GM23248 (cell line): ENCODE measurements around the gene CTIF. TPM values are rescaled to one million over a fixed set of nuclear protein-coding genes. Genes with fewer than 3 reads are reported as not detected.

Experiments
- DNase-seq: peaks from one replicate; pipeline ENCODE4 v3.0.0-alpha.2; 2015
- H2AFZ ChIP-seq: fragments of 200-600 bp; sonication (generic); 2 replicates; pipeline ENCODE4 v1.6.1; 2016; ENCODE audit warnings: antibody characterized with exemption
- H3F3A ChIP-seq: fragments of 200-600 bp; sonication (generic); 2 replicates; pipeline ENCODE4 v1.6.1; 2016; ENCODE audit warnings: mild to moderate bottlenecking, antibody characterized with exemption, mixed run types; ENCODE audit not compliant: insufficient read depth
- H3K27ac ChIP-seq: fragments of 200-600 bp; sonication (generic); 2 replicates; pipeline ENCODE4 v1.5.1; 2016; ENCODE audit warnings: mild to moderate bottlenecking
- H3K27me3 ChIP-seq: fragments of 200-600 bp; sonication (generic); replicated peaks from 2 replicates; pipeline ENCODE4 v1.6.1; 2016; ENCODE audit warnings: mild to moderate bottlenecking; ENCODE audit not compliant: insufficient read depth
- H3K36me3 ChIP-seq: fragments of 200-600 bp; sonication (generic); 2 replicates; pipeline ENCODE4 v1.6.1; 2016; ENCODE audit warnings: low read depth, mild to moderate bottlenecking
- H3K4me1 ChIP-seq: fragments of 200-600 bp; sonication (generic); 2 replicates; pipeline ENCODE4 v1.6.1; 2016; ENCODE audit warnings: mild to moderate bottlenecking; ENCODE audit not compliant: insufficient read depth
- H3K4me2 ChIP-seq: fragments of 200-600 bp; sonication (generic); one replicate; pipeline ENCODE4 v1.6.1; 2016; ENCODE audit warnings: mild to moderate bottlenecking; ENCODE audit not compliant: unreplicated experiment
- H3K4me3 ChIP-seq: fragments of 200-600 bp; sonication (generic); 2 replicates; pipeline ENCODE4 v1.5.1; 2016; ENCODE audit warnings: mild to moderate bottlenecking
- H3K79me2 ChIP-seq: fragments of 200-600 bp; sonication (generic); 2 replicates; pipeline ENCODE4 v1.6.1; 2016; ENCODE audit warnings: mild to moderate bottlenecking; ENCODE audit not compliant: insufficient read depth
- H3K9ac ChIP-seq: fragments of 200-600 bp; sonication (generic); 2 replicates; pipeline ENCODE4 v1.6.1; 2016; ENCODE audit warnings: mild to moderate bottlenecking
- H3K9me2 ChIP-seq: fragments of 200-600 bp; sonication (generic); 2 replicates; pipeline ENCODE4 v1.6.1; 2016; ENCODE audit warnings: mixed run types, mild to moderate bottlenecking, moderate library complexity; ENCODE audit not compliant: insufficient read depth
- H3K9me3 ChIP-seq: fragments of 200-600 bp; sonication (generic); one replicate; pipeline ENCODE4 v1.6.1; 2017; ENCODE audit warnings: low read depth
- H4K20me1 ChIP-seq: fragments of 200-600 bp; sonication (generic); 2 replicates; pipeline ENCODE4 v1.6.0; 2016; ENCODE audit not compliant: insufficient read depth
- EZH2 ChIP-seq: fragments of 200-600 bp; sonication (generic); IDR thresholded peaks from 2 replicates; pipeline ENCODE4 v1.6.1; 2018; ENCODE audit warnings: antibody characterized with exemption, mild to moderate bottlenecking; ENCODE audit not compliant: insufficient read depth, poor library complexity, severe bottlenecking
- EZH2phosphoT487 ChIP-seq: fragments of 200-600 bp; sonication (generic); IDR thresholded peaks from 2 replicates; pipeline ENCODE4 v1.6.1; 2018; ENCODE audit warnings: antibody characterized with exemption, moderate library complexity, mild to moderate bottlenecking, low read depth; ENCODE audit not compliant: insufficient read depth
- WGBS, 2 experiments: methylation state at CpG; one replicate each; pipeline ENCODE4 v1.1.6; 2015 to 2017; ENCODE audit warnings: low lambda C conversion rate in 2 of 2, low coverage in 1 of 2; ENCODE audit errors: missing lambda C conversion rate in 2 of 2; 5-methylcytosine and 5-hydroxymethylcytosine counted together
- in situ Hi-C: fragments of 300-500 bp; cut with MboI; formaldehyde crosslinking; loops from 2 replicates; pipeline ENCODE4 v1.15.0; 2020
- polyA plus RNA-seq: library from polyadenylated mRNA; unstranded; fragments of >200 nt; fragmentation: Nextera tagmentation; extraction: Ambion mirVana; gene quantifications from 2 replicates; pipeline ENCODE4 v1.2.1, GENCODE V29; 2016
- total RNA-seq: library from RNA; depleted of rRNA; stranded (reverse); fragments of >200 nt; shearing (Covaris generic); gene quantifications from 2 replicates; pipeline ENCODE4 v1.2.3, GENCODE V29; 2014

The CTIF gene
- total and polyA plus RNA-seq, 2 experiments from 2014 or later = 21.5 to 46.8 TPM

- no peaks in the 10 kb centered on the region for H3F3A ChIP-seq
- DNase-seq = no peak
- H3K4me3 ChIP-seq = no peak overlapping the region
- H3K4me1 ChIP-seq = no peaks in the 10 kb centered on the region; the same call in 1 of the 2 replicates
- no peak overlapping the region for H3K27ac ChIP-seq
- H2AFZ ChIP-seq = no peak overlapping the region
- H3K36me3 ChIP-seq = peaks cover 19% of the 10 kb centered on the region
- H3K9me3 ChIP-seq = no peaks in the 10 kb centered on the region
- no peaks in the 10 kb centered on the region for H3K9me2 ChIP-seq
- in situ Hi-C loops = no loop called here
- no peaks in the 10 kb centered on the region; the same call in 1 of the 2 replicates for H3K79me2 ChIP-seq
- no peak overlapping the region for H3K4me2 ChIP-seq
- no peak overlapping the region for H3K9ac ChIP-seq
- no peaks in the 10 kb centered on the region for H4K20me1 ChIP-seq
- TF ChIP-seq EZH2phosphoT487 (no peak), EZH2 (no peak)
- 97 to 99% methylated on average over 6 of the region's 6 CpGs for WGBS, 2 experiments
- H3K27me3 ChIP-seq = no peaks in the 10 kb centered on the region
Measured at GRCh38 chr18:48762022-48762421, 223.2 kb downstream of the CTIF start.

GRCh38 chr18:48762836-48763718 lies 224.2 kb downstream of the CTIF start:
- Histone ChIP-seq H3K9ac (no peak overlapping the region), H3K4me2 (no peak overlapping the region), H3K4me1 (no peaks in the 10 kb centered on the region; the same call in 1 of the 2 replicates), H3F3A (no peaks in the 10 kb centered on the region), H3K4me3 (no peak overlapping the region), H3K9me2 (no peaks in the 10 kb centered on the region), H3K27me3 (no peaks in the 10 kb centered on the region), H3K27ac (no peak overlapping the region), H3K9me3 (no peaks in the 10 kb centered on the region), H2AFZ (no peak overlapping the region), H3K79me2 (no peaks in the 10 kb centered on the region; the same call in 1 of the 2 replicates), H4K20me1 (no peaks in the 10 kb centered on the region), H3K36me3 (peaks cover 23% of the 10 kb centered on the region)
- no peak for TF ChIP-seq EZH2
- no peak for TF ChIP-seq EZH2phosphoT487
- WGBS, 2 experiments = 89 to 91% methylated on average over 21 of the region's 21 CpGs
- no peak for DNase-seq
- in situ Hi-C loops = no loop called here

GRCh38 chr18:48763719-48764100 lies 224.9 kb downstream of the CTIF start:
- H3K9ac ChIP-seq = no peak overlapping the region
- no peak for DNase-seq
- no peak overlapping the region for H3K27ac ChIP-seq
- H2AFZ ChIP-seq = no peak overlapping the region
- no peak overlapping the region for H3K4me3 ChIP-seq
- WGBS, 2 experiments = 89 to 95% methylated on average over 6 of the region's 6 CpGs
- H3F3A ChIP-seq = no peaks in the 10 kb centered on the region
- H3K4me1 ChIP-seq = no peaks in the 10 kb centered on the region; the same call in 1 of the 2 replicates
- H3K27me3 ChIP-seq = no peaks in the 10 kb centered on the region
- H3K4me2 ChIP-seq = no peak overlapping the region
- no peaks in the 10 kb centered on the region for H3K9me3 ChIP-seq
- no peak for TF ChIP-seq EZH2
- no peak for TF ChIP-seq EZH2phosphoT487
- H3K9me2 ChIP-seq = no peaks in the 10 kb centered on the region
- no peaks in the 10 kb centered on the region; the same call in 1 of the 2 replicates for H3K79me2 ChIP-seq
- peaks cover 24% of the 10 kb centered on the region for H3K36me3 ChIP-seq
- in situ Hi-C loops = no loop called here
- no peaks in the 10 kb centered on the region for H4K20me1 ChIP-seq

- Histone ChIP-seq H3K9me3 (no peaks in the 10 kb centered on the region), H3K9me2 (no peaks in the 10 kb centered on the region), H3K27ac (no peak overlapping the region), H3K4me2 (no peak overlapping the region), H3K9ac (no peak overlapping the region), H3K36me3 (peaks cover 24% of the 10 kb centered on the region), H3K79me2 (no peaks in the 10 kb centered on the region; the same call in 1 of the 2 replicates), H3F3A (no peaks in the 10 kb centered on the region), H3K4me3 (no peak overlapping the region), H4K20me1 (no peaks in the 10 kb centered on the region), H2AFZ (no peak overlapping the region), H3K4me1 (no peaks in the 10 kb centered on the region; the same call in 1 of the 2 replicates), H3K27me3 (no peaks in the 10 kb centered on the region)
- in situ Hi-C loops = no loop called here
- no peak for TF ChIP-seq EZH2phosphoT487
- TF ChIP-seq EZH2 = no peak
- WGBS, 2 experiments = 78 to 79% methylated on average over 6 of the region's 6 CpGs
- DNase-seq = no peak
Measured at GRCh38 chr18:48765053-48765452, 226.2 kb downstream of the CTIF start.
